Activated naive CD8-positive, alpha-beta T cell treated with anti-CD3 and anti-CD28 coated beads, Interleukin-2, amount 50 U/mL, for 16 hours (primary cell): ENCODE data around the gene NAA40.

Experiments used
- DNase-seq: peaks from one replicate; pipeline ENCODE4 v3.0.0-alpha.2; 2020; ENCODE audit warnings: low read depth, low spot score

The NAA40 gene

DNA sequence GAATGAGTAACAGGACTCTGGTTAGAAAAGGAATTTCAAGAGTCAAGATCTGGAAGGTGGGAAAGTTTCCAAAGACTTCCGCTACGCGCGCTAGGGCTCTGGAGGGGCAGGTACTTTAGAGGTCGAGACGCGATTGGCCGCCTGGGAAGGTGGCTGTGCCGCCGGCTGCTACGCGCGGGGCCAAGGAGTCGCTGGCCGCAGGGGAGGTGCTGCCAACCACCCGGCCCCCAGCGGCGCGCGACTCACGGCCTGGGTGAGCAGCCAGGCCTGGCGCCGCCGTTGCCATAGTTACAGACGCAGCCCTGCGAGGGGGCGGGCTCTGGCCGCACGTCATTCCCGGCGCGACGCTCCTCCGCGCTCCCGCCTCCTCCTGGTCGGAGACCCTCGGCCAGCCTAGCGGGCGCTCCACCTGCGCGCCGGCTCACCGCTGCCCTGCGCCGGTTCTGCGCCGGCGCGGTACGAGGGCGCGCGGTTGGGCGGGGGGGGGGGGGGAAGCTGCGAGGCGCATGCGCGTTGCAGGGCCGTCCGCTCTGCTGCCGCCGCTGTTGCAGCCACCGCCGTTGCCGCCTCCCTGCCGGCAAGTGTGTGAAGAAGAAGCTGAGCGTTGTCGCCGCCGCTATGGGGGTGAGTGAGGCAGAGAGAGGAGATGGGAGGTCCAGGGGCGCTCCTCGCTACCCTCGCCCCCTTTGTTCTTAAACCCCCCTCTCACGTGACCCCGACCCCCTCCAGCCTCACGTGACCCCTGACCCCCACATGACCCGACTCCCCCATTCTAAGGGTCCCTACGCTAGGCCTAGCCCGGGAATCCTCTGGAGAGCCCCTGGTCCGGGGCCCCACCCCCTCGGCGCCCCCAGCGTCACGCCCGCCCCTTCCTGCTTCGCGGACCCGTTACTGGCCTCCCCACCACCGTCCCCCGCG, at the start of gene NAA40:
NAA40 (plus strand) TSS at position 524 of the 918 bp plus-strand sequence; CDS start at position 619, 95 bp downstream.
- DNase-seq: peak; percentile 81

DNA sequence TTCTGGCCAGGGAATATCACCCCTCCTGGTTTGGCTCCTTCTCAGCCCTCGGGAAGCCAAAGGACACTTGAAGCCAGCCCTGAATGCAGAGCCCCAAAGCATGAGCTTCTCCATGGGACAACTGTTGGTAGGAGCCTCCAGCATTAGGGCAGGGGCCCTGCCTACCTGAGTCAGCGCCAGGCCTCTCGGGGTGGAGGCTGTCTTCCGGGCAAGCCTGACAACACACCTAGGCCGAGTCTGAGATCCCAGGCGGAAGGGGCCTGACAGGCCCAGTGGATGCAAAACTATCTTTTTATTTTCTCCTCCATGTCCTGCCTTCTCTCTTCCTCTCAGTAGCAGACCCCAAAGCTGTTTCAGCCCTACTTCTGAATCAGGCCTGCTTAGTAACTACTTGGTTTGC, 49.5 kb upstream of the NAA40 start:
- no peak for DNase-seq

DNA sequence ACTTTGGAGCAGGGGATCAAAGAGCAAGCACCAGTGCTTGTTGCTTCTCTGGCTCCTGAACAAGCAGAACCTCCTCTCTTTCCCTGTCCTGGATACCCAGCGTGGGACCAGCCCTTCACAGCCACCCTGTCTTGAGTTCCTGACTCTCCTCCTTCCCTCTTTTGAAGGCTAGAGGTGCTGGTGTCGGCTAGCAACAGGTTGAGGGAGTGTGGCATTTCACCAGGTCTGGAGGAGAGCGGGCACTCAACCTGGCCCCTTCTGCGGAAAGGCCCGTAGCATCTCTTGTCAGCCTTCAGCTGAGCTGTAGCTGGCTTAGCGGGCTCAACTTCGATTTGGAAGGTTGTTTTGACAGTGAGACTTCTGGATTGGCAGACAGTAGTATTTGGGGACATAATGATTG, 48.4 kb upstream of the NAA40 start:
- no peak for DNase-seq

DNA sequence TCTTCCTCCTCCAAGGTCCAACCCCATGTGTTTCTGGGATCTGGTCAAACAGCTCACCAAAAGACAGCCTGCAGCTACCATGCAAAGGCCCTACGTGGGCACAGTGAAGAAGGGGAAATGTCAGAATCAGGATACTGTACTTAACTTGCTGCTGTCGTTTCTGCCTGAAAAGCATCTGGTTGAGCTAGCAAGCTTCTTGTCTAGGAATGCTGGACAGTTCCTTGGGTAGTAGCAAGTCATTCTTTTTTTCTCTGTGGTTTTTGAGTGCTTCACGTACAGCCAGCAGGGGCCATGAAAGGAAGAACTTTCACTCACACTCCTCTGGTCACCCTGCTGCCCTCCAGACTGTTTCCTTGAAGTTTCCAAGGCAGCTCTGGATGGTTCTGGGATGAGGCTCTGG, 46.6 kb upstream of the NAA40 start:
- no peak for DNase-seq

DNA sequence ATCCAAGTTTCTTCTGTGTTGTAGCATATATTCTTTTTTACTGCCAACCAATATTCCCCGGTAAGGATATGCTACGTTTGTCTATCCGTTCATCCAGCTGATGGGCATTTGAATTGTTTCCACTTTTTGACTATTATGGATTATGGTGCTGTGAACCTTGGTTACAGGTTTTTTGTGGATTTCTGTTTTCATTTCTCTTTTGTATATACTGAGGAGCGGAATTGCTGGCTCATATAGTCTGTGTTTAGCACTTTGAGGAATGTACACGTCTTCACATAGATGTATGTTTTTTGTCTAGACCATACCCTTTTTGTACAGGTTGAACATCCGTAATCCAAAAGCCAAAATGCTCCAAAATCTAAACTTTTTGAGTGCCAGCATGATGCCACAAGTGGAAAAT, 45.4 kb upstream of the NAA40 start:
- DNase-seq: no peak

DNA sequence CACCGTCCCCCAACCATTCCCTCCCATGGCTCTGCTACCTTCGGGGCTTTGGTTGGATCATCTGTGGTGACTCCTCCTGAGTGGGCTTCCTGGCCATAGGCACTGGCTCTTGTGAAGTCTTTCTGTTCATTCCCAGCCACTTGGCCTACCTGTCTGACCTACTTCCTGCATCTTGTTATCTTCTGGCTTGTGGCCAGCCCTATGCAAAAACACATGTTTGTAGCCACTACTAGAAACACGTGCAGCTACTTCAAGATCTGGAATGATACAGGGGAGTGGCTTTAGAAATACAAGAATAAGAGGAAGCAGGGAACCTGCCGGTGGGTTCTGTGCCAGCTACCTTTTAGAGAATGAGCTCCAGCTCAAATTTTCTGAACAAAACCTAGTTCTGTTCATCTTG, 42.7 kb upstream of the NAA40 start:
- no peak for DNase-seq

DNA sequence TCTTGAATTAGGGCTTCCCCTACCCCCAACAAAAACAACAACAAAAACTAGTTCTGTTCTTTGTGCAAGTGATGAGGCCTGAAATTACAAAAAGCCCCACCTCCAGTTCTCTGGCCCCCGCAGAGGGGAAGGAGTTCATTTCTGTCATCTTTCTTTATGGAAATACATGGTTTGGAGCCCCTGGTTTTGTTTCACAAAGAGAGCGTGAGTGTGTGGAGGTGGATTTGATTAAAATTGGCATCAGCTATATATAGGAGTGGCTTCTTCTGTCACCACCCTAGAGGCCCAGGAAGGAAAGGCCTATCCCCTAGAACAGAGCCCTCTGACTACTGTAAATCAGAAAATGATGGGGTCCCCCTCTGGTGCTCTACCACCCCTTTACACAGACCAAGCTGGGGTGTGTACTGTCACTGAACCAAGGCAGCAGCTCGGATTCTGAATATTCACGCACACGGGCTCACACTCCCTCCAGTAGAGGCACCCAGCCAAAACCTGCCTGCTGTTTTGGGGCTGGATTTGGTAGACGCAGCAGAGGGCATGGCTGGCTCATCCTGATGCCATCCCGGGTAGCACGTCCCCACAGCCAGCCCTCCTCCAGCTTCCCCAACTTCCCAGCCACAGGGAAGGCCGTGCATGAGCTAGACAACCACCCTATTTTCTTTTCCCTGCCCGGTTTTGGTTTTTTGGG, 41.2 kb upstream of the NAA40 start:
- DNase-seq: no peak

DNA sequence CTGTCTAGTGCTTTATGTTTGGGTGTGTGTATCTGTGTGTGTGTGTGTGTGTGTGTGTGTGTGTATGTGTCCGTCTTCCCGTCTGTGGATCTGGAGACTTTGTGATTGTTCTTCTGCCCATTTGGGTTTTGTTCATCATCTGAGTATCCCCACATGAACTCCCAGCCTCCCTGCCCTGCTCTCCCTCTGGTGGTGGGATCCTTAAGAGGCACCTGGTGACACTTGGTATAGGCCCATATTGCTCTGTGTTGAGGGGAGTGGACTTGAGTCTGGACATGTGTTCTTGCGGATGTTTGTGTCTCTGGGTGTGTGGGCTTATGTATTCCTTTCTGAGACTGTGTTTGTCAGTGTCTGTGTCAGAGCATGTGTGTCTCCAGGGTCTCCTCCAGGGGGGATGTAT, 37.1 kb upstream of the NAA40 start:
- DNase-seq: no peak

DNA sequence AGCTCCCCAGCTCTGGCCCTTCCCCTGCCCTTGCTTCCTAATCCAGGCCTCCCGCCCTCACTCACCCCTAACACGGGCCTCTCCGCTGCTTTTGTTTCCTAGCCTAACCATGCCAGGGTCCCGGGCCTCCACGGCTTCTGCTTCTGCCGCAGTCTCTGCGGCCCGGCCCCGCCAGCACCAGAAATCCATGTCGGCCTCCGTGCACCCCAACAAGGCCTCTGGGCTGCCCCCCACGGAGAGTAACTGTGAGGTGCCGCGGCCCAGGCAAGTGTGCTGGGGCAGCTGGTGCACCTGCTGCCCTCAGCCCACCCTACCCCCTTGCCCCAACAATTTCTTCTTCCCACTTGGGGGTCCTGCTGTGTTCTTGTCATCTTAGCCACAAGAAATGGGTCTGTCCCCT, 34.9 kb upstream of the NAA40 start:
- no peak for DNase-seq

DNA sequence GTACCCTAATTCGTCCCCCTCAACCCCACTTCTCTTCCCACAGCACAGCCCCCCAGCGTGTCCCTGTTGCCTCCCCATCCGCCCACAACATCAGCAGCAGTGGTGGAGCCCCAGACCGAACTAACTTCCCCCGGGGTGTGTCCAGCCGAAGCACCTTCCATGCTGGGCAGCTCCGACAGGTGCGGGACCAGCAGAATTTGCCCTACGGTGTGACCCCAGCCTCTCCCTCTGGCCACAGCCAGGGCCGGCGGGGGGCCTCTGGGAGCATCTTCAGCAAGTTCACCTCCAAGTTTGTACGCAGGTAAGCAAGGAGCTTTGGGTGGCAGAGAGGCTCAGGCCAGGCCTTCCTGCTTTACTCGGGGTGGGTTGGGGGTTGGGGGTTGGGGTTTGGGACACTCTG, 34.1 kb upstream of the NAA40 start:
- DNase-seq: no peak

DNA sequence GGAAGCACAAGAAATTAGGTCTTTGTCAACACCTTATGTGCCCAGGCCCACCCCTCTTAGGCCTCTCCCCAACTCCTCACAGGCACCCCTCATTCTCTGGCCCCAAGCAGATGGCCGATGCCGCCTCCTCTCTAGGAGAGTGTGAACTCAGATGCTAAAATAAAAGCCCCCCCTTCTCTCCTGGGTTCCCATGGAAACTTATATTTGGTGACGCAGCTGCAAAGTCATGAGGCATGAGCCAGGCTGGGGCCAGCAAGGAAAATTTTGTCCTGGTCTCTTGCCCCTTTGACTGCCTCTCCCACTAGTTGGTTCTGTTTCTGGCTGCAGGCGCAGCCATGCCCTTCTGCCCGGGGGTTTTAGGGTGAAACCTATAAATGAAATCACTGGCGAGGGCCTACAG, 33.6 kb upstream of the NAA40 start:
- no peak for DNase-seq

DNA sequence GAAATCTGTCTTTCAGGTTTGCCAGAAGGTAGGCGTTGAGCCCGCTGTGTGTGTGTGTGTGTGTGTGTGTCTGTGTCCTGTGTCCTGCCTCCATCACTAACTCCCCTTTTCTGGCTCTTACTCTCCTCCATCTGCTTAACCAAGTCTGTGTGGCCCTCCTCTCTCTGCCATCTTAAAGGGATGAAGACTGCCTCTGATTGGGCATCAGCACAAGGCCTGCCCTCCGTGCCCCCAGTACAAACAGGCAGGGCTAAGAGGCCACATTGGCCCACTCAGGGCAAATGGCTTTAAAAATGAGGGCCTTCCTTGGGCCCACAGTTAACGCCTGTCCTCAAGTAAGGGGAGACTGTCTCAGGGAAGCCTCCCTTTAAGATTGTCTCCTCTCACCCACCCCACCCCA, 32.7 kb upstream of the NAA40 start:
- DNase-seq: no peak

DNA sequence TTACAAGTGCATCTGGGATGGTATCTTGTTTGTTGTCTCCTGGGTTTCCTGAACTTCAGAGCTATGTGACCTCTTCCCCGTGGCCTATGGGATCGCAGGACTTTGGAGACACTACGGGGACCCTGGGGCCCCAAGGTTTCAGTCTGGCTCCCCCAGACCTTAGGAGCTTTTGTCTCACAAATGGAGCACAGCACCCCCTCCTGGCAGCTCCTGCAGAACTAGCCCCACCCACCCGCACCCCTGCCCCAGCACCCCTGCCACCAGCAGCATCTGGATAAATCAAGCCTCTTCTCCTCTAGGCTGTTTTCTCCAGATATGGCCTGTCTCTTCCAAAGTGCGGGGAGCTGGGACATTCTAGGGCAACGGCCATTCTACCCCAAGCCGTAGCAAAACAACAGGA, 32.2 kb upstream of the NAA40 start:
- no peak for DNase-seq

DNA sequence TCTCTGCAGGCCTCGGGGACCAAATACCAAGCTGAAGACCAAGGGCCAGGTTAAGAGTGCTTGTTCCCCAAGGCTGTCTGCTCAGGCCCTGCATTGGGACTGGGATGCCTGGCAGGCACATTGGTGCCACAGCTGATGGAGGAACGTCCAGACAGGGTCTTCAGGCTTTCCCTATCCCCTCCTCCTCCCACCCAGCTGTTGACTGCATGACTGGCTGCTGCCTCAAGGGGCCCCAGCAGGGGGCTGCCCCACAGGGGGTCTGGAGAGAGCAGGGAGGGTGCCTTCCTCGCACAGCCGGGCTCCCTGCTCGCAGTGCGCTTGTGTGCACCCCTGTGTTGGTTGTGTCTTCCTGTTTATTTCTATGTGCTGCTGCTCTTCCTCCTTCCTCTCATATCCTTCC, 31.7 kb upstream of the NAA40 start:
- DNase-seq: no peak

DNA sequence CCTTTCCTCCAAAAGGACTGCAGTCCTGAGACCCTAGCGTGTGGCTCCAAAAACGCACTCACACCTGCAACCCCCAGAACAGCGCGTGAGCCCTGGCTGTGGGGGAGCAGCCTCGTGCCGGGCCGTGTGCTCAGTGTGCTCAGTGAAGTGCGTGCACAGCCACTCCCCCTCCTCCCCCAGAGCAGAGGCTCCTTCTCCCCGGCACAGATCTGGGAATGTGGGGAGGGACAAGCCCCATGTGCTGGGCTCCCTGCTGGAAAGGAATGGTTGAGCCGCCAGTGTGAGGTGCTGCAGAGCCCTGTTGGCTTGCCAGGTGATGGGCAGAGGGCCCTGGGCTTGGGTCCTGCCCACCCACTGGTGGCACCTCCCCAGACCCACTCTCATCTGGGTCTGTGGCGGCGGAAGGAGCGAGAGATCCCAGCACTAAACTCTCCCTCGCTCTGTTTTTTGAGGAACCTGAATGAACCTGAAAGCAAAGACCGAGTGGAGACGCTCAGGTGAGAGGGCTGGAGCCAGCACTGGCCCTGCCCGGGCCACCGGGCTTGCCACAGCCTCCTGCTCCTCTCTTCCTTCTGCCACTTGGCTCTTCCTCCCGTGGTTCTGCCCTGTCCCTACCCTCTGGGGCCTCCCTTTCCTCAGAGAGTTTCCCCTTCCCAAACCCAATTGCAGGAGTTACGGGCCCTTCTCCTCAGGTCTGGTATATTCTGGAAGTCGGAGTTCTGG, 30.8 kb upstream of the NAA40 start:
- DNase-seq: no peak

DNA sequence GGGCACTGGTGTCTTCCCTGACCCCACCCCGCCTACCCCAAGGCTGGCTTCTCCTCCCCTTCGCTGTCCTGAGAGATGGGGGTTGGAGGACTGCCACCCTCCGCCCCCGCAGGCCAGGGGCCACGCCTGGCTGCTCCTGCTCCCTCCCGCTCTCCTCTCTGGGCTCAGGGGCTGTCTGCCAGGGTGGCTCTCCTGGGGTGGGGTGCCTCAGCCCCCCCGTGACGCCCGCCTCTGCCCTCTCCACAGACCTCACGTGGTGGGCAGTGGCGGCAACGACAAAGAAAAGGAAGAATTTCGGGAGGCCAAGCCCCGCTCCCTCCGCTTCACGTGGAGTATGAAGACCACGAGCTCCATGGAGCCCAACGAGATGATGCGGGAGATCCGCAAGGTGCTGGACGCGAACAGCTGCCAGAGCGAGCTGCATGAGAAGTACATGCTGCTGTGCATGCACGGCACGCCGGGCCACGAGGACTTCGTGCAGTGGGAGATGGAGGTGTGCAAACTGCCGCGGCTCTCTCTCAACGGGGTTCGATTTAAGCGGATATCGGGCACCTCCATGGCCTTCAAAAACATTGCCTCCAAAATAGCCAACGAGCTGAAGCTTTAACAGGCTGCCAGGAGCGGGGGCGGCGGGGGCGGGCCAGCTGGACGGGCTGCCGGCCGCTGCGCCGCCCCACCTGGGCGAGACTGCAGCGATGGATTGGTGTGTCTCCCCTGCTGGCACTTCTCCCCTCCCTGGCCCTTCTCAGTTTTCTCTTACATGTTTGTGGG, 30.0 kb upstream of the NAA40 start:
- DNase-seq: no peak

DNA sequence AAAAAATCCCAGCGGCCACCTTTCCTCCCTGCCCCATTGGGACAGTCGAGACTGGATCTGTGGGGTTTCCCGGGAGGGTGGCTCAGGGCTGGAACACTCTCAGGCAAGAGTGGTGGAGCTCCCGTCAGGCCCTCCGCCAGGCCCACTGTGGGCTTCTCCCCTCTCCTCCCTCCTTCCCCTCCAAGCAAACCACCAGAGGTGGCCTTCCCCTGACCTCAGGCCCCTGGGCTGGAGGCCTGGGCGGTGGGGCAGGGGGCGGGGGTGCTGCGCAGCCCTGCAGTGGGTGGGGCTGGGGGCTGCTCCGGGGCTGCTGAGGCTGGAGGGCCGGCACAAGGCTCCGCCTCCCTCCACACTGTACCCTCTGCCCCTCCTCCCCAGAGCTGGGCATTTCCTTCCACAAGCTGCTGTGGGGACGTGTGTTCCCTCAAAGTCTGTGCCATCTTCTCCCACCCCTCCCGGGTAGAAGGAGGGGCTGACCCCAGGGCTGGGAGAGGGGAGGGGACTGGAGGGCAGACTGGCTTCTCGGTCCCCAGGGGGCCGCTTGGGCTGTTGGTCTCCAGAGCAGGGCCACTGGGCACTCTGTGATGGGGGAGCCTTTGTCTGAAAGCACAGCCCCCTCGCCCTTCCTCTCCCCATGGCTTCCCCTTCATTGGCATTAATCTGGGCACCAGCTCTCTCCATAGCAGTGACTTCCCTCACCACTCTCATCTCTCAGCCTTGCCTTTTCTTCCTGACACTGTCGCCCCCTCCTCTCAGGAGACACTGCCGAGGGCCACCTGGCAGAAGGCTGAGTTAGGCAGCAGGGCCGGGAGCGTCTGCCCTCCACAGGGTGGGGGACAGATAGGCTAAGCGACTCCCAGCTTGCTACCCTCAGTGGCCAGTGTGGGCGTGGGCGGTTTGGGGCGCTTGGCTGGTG, 29.0 kb upstream of the NAA40 start:
- no peak for DNase-seq

DNA sequence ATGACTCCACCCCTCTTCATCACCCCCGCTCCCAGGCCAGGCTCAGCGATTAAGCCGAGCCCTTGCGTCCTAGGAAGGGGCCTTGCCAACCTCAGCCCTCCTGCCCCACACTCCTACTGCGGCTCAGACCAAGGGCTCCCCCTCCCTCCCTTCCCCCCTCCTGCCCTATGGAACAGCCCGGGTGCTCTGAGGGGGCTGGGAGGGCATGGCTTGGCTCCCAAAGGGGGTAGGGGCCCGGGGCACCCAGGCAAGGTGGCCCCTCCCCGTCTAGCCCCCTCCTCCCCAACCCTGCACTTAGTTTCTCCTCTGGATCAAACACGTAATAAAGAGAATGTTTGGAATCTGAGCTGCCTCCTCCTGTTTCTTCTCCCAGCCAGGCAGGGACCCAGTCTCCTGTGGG, 28.1 kb upstream of the NAA40 start:
- DNase-seq: no peak

DNA sequence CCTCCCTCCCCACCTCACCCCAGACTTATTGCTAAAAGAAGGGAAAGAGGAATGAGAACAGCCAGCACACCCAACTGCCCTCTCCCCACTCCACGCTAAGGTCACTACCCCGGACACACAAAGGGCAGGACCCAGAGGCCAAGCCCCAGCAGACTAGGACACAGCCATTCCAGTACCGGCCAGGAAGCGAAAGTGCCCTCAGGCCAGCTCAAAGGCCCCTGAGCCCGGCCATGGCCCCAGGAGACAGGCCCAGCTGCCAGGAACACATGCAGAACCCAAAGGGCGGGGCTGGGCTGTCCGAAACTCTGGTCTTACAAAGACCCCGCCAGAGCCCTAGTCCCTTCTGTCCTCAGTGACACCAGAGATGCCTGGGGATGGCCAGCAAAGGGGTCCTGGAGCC, 27.4 kb upstream of the NAA40 start:
- no peak for DNase-seq

DNA sequence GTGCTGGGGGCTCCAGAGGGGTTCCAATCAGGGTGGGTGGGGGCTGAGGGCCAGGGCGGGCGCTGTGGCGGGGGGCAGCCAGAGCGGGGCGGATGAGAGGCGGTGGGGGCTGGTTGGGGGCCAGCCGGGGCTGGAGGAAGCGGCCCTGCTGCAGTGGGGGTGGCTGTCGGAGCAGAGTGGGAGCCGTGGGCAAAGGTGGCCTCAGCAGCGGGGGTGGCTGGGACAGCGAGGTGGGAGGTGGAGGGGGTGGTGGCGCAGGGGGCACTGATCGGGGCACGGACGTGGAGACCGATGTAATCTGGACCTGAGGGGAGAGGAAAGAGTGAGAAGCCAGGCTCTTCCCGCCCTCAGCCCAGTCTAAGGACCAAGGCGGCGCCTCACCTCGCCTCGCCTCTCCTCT, 26.9 kb upstream of the NAA40 start:
- no peak for DNase-seq

DNA sequence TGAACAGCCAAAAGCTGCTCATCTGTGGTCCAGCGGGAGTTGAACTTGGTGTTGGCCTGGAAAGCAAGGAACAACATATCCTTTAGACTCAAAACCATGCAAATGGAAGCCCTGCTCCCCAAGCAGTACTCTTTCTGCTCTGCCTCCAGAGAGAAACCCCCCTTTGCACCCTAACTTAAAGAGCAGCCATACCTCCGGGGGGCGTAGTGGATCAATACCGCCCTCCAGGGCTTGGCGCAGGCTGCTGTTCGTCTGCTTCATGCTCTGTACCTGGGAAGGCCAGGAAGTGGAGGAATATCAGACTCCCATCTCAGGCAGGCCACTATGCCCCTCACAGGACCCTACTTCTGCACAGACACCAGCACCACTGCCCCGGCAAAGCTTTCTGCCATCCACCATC, 26.1 kb upstream of the NAA40 start:
- no peak for DNase-seq
